Endometrium (tissue), 2 donors: ENCODE measurements around the gene ATP10A.
"Not testable (repeated sequence)": the region's sequence is repeated elsewhere in the genome, so short reads cannot be mapped to it uniquely, and the experiment has no call there.

ENCODE experiments used
- FAIRE-seq: peaks from 2 replicates; lab custom pipeline; 2012; peaks lifted over from hg19 to GRCh38; lab: Jason Lieb, UNC
- donor health status: control.
- donor health status: control.

The ATP10A gene

GRCh38 chr15:25641762-25642161, 221.4 kb downstream of the ATP10A start:
- FAIRE-seq, result no peak

GRCh38 chr15:25641361-25641760, 221.8 kb downstream of the ATP10A start:
- FAIRE-seq, result no peak

- FAIRE-seq, result peak; percentile 41
Observed at GRCh38 chr15:25640959-25641358, 222.2 kb downstream of the ATP10A start.

- no peak for FAIRE-seq
Observed at GRCh38 chr15:25640381-25640780, 222.7 kb downstream of the ATP10A start.

- not testable (repeated sequence) for FAIRE-seq
Observed at GRCh38 chr15:25636486-25636885, 226.6 kb downstream of the ATP10A start.

GRCh38 chr15:25635191-25635590, 227.9 kb downstream of the ATP10A start:
- FAIRE-seq, result no peak

GRCh38 chr15:25633862-25634261, 229.3 kb downstream of the ATP10A start:
- no peak for FAIRE-seq

- FAIRE-seq, result no peak
Observed at GRCh38 chr15:25631971-25632370, 231.2 kb downstream of the ATP10A start.
